Activated CD8-positive, alpha-beta memory T cell treated with anti-CD3 and anti-CD28 coated beads, Interleukin-2, amount 50 U/mL, for 1 hour (primary cell): ENCODE measurements around the gene BDKRB1.

Experiments
- DNase-seq: peaks from one replicate; pipeline ENCODE4 v3.0.0-alpha.2; 2020; ENCODE audit errors: extremely low read depth

BDKRB1 gene

GRCh38 chr14:96281486-96281885 lies 25.5 kb downstream of the BDKRB1 start:
- DNase-seq, result no peak

DNA sequence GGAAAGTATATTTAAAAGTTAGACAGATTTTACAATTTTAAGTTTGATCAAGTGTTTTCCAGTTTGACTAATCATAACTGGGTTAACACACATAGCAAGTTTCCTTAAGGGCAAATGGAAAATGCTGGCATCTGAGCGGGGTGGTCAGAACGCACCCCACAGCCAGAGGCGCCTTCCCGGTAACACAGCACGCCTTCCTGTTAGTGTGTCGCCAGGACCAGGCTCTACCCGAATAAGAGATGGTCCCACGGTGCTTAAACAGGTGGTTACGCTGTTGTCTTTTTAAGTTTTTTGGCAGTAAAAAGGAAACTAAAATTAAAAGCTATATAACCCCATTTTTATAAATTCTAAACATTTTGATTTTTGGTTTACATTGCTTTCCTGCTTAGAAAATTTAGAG lies 28.0 kb downstream of the BDKRB1 start:
- no peak for DNase-seq

GRCh38 chr14:96284430-96284829 lies 28.4 kb downstream of the BDKRB1 start:
- no peak for DNase-seq

GRCh38 chr14:96285667-96286066 lies 29.7 kb downstream of the BDKRB1 start:
- DNase-seq, result no peak

DNA sequence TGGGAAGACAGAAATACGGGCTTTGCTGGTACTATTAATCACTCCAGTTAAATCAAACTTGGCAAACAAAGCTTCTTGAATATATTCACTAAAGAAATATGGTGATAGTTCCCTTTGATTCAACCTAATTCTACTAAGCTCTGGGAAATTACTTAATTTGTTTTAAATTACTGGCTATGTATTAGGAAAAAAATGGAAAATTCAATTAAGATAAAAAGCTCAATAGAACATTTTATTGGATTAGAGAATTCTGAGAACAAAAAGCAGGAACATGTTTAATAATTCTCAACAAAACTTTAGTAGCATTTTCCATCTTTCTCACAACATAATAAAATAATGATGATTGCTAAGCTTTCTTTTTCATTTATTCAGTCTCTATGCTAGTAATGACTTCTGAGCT lies 30.2 kb downstream of the BDKRB1 start:
- no peak for DNase-seq

GRCh38 chr14:96287856-96288255 lies 31.8 kb downstream of the BDKRB1 start:
- no peak for DNase-seq

DNA sequence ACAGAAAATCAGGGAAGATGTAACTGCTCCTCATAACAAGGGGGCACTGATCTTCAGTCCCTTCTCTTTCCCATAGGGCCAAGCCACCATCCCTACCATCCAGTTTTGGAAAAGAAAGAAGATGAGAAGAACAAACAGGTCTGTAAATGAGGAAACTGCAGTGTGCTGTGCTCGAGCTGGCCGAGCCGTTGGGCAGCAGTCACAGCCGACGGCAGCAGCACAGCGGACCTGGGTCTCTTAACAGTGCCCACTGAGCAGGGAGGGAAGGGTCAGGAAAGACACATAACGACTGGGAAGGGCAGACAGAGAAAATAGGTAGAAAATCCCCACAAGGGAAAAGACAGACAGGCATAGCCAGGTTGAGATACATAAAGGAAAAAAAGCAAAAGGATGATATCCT lies 38.2 kb downstream of the BDKRB1 start:
- DNase-seq, result no peak

DNA sequence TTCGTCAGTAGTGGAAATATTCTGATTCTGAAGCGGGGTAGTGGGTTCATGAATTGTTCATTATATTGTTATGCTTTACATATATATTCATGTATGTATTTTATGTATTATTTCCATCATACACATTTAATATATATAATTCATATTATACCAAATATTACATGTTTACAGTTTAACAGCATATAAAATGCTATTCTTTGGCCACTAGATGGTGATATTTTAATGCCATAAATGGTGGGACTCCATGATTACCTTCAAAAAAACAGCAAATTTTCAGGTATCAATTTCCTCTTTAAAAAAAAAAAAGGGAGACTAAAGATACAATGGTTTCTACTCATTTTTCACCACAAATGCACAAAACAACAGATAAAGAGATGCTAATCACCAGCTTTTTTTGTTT lies 41.0 kb downstream of the BDKRB1 start:
- DNase-seq, result no peak

GRCh38 chr14:96297997-96298515 lies 42.0 kb downstream of the BDKRB1 start:
- DNase-seq, result no peak

- DNase-seq, result no peak
Observed at GRCh38 chr14:96299441-96299840, 43.4 kb downstream of the BDKRB1 start.

GRCh38 chr14:96303981-96304380 lies 48.0 kb downstream of the BDKRB1 start:
- DNase-seq, result no peak

- no peak for DNase-seq
Observed at GRCh38 chr14:96304956-96305355, 48.9 kb downstream of the BDKRB1 start.

GRCh38 chr14:96307434-96307833 lies 51.4 kb downstream of the BDKRB1 start:
- DNase-seq, result no peak

GRCh38 chr14:96309133-96309895 lies 53.3 kb downstream of the BDKRB1 start:
- DNase-seq, result no peak

DNA sequence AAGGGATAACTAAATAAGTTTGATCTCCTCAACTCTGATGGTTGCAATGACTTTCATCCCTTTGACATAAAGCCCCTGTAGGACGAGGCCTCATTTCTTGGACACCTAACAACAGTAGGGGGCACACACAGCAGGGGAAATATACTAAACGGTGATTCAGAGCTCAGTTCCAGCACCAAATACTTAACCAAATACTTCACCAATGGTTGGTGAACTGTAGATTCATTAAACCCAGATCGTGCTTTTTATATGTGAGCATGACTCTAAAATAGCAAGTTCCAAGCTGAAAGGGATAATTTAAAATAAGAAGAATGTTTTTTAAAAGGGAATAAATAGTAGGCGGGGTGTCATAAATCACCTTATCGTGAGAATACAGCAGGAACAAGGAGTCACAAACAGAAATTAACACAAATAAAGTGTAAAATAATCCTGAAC lies 53.9 kb downstream of the BDKRB1 start:
- no peak for DNase-seq

DNA sequence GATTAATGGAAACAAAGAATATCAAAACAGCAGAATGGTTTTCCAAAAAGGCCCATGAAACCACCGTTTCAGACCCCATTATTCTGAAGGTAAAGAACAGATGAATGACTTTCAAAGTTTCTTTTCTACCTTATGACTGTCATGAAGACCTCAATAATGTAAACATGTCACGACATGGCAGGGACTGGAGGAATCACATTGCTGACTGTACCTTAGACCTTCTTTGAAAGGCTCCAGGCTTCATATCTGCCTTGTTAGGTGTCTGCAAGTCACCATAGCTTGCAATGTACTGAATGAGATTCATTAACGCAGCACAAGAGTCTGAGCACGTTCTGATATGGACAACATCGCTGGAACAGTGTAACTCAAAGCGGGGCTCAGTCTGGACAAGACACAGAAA lies 54.9 kb downstream of the BDKRB1 start:
- DNase-seq, result no peak
